SK-N-SH (cell line): ENCODE measurements around the gene GLRA3. TPM values are rescaled to one million over a fixed set of nuclear protein-coding genes. Genes with fewer than 3 reads are reported as not detected.

Source experiments
- CTCF ChIA-PET: fragments of 300-600, 350-600 bp; formaldehyde crosslinking; extraction: SDS; loops from one replicate; lab custom pipeline; 2021; lab: Yijun Ruan, JAX
- POLR2A ChIA-PET: fragments of 350-600 bp; sonication (Branson Sonifier 250); formaldehyde crosslinking; extraction: SDS; loops from one replicate; lab custom pipeline; 2020; ENCODE audit warnings: antibody characterized with exemption, inconsistent platforms; lab: Yijun Ruan, JAX
- DNase-seq: peaks from one replicate; pipeline ENCODE4 v3.0.0; 2012
- H2AFZ ChIP-seq: fragments of 200-600 bp; sonication (generic); 2 replicates; pipeline ENCODE4 v1.8.1; 2016; ENCODE audit warnings: antibody characterized with exemption, mild to moderate bottlenecking, low read depth
- H3F3A ChIP-seq: fragments of 200-600 bp; sonication (generic); replicated peaks from 2 replicates; pipeline ENCODE3; 2016; ENCODE audit warnings: antibody characterized with exemption, mild to moderate bottlenecking; ENCODE audit not compliant: insufficient read depth
- H3K27ac ChIP-seq, 2 experiments: fragments of 200-500 bp in 1 of 2; fragments of 200-600 bp in 1 of 2; sonication (Bioruptor generic) in 1 of 2; sonication (generic), shearing (Covaris generic) in 1 of 2; 2 replicates each; pipeline versions ENCODE4 v1.5.1 to v1.6.1; 2014 to 2016; ENCODE audit warnings: low read depth in 2 of 2, inconsistent platforms in 1 of 2, low read length in 1 of 2, mild to moderate bottlenecking in 1 of 2, mixed read lengths in 1 of 2
- H3K27me3 ChIP-seq: fragments of 200-600 bp; sonication (generic), shearing (Covaris generic); 2 replicates; pipeline ENCODE4 v1.6.1; 2016; ENCODE audit warnings: mixed run types; ENCODE audit not compliant: insufficient read depth
- H3K36me3 ChIP-seq, 2 experiments: fragments of 200-500 bp in 1 of 2; fragments of 200-600 bp in 1 of 2; sonication (Bioruptor generic) in 1 of 2; sonication (generic) in 1 of 2; replicated peaks in 1 of 2; 2 replicates each; pipeline versions ENCODE3 to v1.5.1; 2014 to 2016; ENCODE audit warnings: low read length in 1 of 2, mild to moderate bottlenecking in 1 of 2; ENCODE audit not compliant: insufficient read depth in 2 of 2, control insufficient read depth in 1 of 2
- H3K4me1 ChIP-seq, 2 experiments: fragments of 200-500 bp in 1 of 2; fragments of 200-600 bp in 1 of 2; sonication (Bioruptor generic) in 1 of 2; sonication (generic), shearing (Covaris generic) in 1 of 2; 2 replicates each; pipeline versions ENCODE4 v1.5.1 to v1.6.1; 2014 to 2016; ENCODE audit warnings: low read depth in 1 of 2, low read length in 1 of 2, mixed run types in 1 of 2; ENCODE audit not compliant: insufficient read depth in 2 of 2, control insufficient read depth in 1 of 2
- H3K4me2 ChIP-seq: fragments of 200-600 bp; sonication (generic), shearing (Covaris generic); 2 replicates; pipeline ENCODE4 v1.6.1; 2017; ENCODE audit warnings: mixed run types
- H3K4me3 ChIP-seq, 2 experiments: fragments of 200-500 bp in 1 of 2; fragments of 200-600 bp in 1 of 2; sonication (Bioruptor generic) in 1 of 2; sonication (generic), shearing (Covaris generic) in 1 of 2; 2 replicates each; pipeline versions ENCODE4 v1.5.1 to v1.8.1; 2014 to 2016; ENCODE audit warnings: low read depth in 2 of 2, inconsistent platforms in 1 of 2, low read length in 1 of 2, mild to moderate bottlenecking in 1 of 2, mixed read lengths in 1 of 2, moderate library complexity in 1 of 2
- H3K79me2 ChIP-seq: fragments of 200-600 bp; sonication (generic); 2 replicates; pipeline ENCODE4 v1.8.1; 2017; ENCODE audit warnings: mild to moderate bottlenecking; ENCODE audit not compliant: insufficient read depth
- H3K9ac ChIP-seq: fragments of 200-600 bp; sonication (generic); 2 replicates; pipeline ENCODE4 v1.6.1; 2017; ENCODE audit warnings: mixed run types
- H3K9me2 ChIP-seq: fragments of 200-600 bp; sonication (generic); 2 replicates; pipeline ENCODE4 v1.6.1; 2017; ENCODE audit warnings: mixed run types
- H3K9me3 ChIP-seq: fragments of 200-600 bp; sonication (generic); 2 replicates; pipeline ENCODE4 v1.6.1; 2017; ENCODE audit warnings: mixed run types, mild to moderate bottlenecking, moderate library complexity
- H4K20me1 ChIP-seq: fragments of 200-600 bp; sonication (generic); 2 replicates; pipeline ENCODE4 v1.6.1; 2017; ENCODE audit warnings: mild to moderate bottlenecking, mixed run types; ENCODE audit not compliant: insufficient read depth
- CHD2 ChIP-seq: fragments of 150-350 bp; IDR thresholded peaks from 2 replicates; pipeline ENCODE4 v1.6.1; 2018; ENCODE audit warnings: low read length; ENCODE audit not compliant: partially characterized antibody
- EZH2phosphoT487 ChIP-seq: fragments of 200-600 bp; sonication (generic); IDR thresholded peaks from 2 replicates; pipeline ENCODE4 v1.6.1; 2017; ENCODE audit warnings: low read depth, mixed run types, mild to moderate bottlenecking, antibody characterized with exemption, moderate library complexity, borderline replicate concordance
- FOSL2 ChIP-seq: IDR thresholded peaks from 2 replicates; pipeline ENCODE4 v1.4.0; 2012; ENCODE audit warnings: low read depth, mild to moderate bottlenecking, moderate library complexity, borderline replicate concordance
- FOXM1 ChIP-seq: IDR thresholded peaks from 2 replicates; pipeline ENCODE4 v1.4.0; 2012; ENCODE audit warnings: low read depth, mild to moderate bottlenecking
- MEF2A ChIP-seq: IDR thresholded peaks from 2 replicates; pipeline ENCODE4 v1.4.0; 2012; ENCODE audit warnings: low read depth, borderline replicate concordance
- POLR2AphosphoS5 ChIP-seq: IDR thresholded peaks from 2 replicates; pipeline ENCODE4 v1.6.1; 2012; ENCODE audit warnings: low read depth, low read length
- SMC3 ChIP-seq: IDR thresholded peaks from 2 replicates; pipeline ENCODE4 v1.6.1; 2012; ENCODE audit warnings: low read depth, low read length, improper control_type of control experiment
- TEAD4 ChIP-seq: IDR thresholded peaks from 2 replicates; pipeline ENCODE4 v1.4.0; 2012; ENCODE audit warnings: mild to moderate bottlenecking, borderline replicate concordance; ENCODE audit not compliant: insufficient read depth
- YY1 ChIP-seq: IDR thresholded peaks from 2 replicates; pipeline ENCODE4 v1.4.0; 2012; ENCODE audit warnings: low read depth, mild to moderate bottlenecking
- WGBS: methylation state at CpG from one replicate; pipeline ENCODE4 v1.1.6; 2017; ENCODE audit warnings: low lambda C conversion rate; 5-methylcytosine and 5-hydroxymethylcytosine counted together
- polyA plus RNA-seq, 3 experiments: library from polyadenylated mRNA; depleted of rRNA; stranded (reverse); fragments of >200 nt; gene quantifications; 2 replicates each; pipeline ENCODE4 v1.2.3, GENCODE V29; 2012
- TF ChIP-seq, protein P1 (sequence below): IDR thresholded peaks from 2 replicates; pipeline ENCODE4 v1.4.0; 2012; ENCODE audit warnings: low read depth
- TF ChIP-seq, protein P2 (sequence below): IDR thresholded peaks from 2 replicates; pipeline ENCODE4 v1.6.1; 2012; ENCODE audit warnings: mild to moderate bottlenecking, low read depth, low read length, moderate library complexity
- TF ChIP-seq, protein P3 (sequence below): fragments of 150-350 bp; IDR thresholded peaks from 2 replicates; pipeline ENCODE4 v1.6.1; 2017; ENCODE audit warnings: antibody characterized with exemption, low read length, low read depth, borderline replicate concordance
- TF ChIP-seq, protein P4 (sequence below): IDR thresholded peaks from 2 replicates; pipeline ENCODE4 v1.4.0; 2012; ENCODE audit warnings: low read depth, borderline replicate concordance

The GLRA3 gene
- polyA plus RNA-seq, 1 of the 3 experiments (the other 2 are of a cell fraction), result not detected

DNA sequence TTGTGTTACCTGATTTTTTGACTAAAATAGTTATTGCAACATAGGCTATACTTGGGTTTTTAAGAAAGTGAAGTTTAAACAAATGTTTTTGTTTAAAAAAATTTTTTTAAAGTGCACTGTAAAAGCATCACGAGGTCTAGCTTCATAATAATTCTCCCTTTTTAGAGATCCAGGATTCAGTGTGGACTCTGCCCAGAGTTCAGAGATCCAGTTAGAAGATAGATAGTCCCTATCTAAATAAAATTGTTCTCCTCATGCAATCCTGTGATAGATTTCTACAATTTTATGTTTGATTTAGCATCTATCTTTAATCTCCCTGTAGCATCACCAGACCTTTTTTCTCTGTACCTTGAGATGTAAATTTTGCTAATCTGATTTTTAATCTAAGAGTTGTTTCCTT, 221.3 kb downstream of the GLRA3 start:
- TF ChIP-seq POLR2AphosphoS5, result no peak
- no peak for TF ChIP-seq YY1
- TF ChIP-seq, protein P1, sequence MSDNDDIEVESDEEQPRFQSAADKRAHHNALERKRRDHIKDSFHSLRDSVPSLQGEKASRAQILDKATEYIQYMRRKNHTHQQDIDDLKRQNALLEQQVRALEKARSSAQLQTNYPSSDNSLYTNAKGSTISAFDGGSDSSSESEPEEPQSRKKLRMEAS, result no peak
- no peak for TF ChIP-seq CHD2
- TF ChIP-seq FOSL2, result no peak
- no peak for TF ChIP-seq TEAD4
- TF ChIP-seq, protein P2, sequence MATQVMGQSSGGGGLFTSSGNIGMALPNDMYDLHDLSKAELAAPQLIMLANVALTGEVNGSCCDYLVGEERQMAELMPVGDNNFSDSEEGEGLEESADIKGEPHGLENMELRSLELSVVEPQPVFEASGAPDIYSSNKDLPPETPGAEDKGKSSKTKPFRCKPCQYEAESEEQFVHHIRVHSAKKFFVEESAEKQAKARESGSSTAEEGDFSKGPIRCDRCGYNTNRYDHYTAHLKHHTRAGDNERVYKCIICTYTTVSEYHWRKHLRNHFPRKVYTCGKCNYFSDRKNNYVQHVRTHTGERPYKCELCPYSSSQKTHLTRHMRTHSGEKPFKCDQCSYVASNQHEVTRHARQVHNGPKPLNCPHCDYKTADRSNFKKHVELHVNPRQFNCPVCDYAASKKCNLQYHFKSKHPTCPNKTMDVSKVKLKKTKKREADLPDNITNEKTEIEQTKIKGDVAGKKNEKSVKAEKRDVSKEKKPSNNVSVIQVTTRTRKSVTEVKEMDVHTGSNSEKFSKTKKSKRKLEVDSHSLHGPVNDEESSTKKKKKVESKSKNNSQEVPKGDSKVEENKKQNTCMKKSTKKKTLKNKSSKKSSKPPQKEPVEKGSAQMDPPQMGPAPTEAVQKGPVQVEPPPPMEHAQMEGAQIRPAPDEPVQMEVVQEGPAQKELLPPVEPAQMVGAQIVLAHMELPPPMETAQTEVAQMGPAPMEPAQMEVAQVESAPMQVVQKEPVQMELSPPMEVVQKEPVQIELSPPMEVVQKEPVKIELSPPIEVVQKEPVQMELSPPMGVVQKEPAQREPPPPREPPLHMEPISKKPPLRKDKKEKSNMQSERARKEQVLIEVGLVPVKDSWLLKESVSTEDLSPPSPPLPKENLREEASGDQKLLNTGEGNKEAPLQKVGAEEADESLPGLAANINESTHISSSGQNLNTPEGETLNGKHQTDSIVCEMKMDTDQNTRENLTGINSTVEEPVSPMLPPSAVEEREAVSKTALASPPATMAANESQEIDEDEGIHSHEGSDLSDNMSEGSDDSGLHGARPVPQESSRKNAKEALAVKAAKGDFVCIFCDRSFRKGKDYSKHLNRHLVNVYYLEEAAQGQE, result no peak
- TF ChIP-seq, protein P3, sequence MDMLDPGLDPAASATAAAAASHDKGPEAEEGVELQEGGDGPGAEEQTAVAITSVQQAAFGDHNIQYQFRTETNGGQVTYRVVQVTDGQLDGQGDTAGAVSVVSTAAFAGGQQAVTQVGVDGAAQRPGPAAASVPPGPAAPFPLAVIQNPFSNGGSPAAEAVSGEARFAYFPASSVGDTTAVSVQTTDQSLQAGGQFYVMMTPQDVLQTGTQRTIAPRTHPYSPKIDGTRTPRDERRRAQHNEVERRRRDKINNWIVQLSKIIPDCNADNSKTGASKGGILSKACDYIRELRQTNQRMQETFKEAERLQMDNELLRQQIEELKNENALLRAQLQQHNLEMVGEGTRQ, result no peak
- TF ChIP-seq MEF2A, result no peak
- no peak for TF ChIP-seq SMC3
- no peak for TF ChIP-seq FOXM1
- TF ChIP-seq, protein P4, sequence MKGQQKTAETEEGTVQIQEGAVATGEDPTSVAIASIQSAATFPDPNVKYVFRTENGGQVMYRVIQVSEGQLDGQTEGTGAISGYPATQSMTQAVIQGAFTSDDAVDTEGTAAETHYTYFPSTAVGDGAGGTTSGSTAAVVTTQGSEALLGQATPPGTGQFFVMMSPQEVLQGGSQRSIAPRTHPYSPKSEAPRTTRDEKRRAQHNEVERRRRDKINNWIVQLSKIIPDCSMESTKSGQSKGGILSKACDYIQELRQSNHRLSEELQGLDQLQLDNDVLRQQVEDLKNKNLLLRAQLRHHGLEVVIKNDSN, result no peak
- no peak for TF ChIP-seq EZH2phosphoT487
- ChIA-PET CTCF (interaction anchor here (0.8 to 1.5 kb wide), 2 partner anchors 11 to 14 kb away, joined by 3 to 4 read pairs; no protein-coding TSS in a partner anchor), POLR2A (no interaction called here)
- no peak overlapping the region for H3K4me3 ChIP-seq
- no peak overlapping the region for H3K9ac ChIP-seq
- no peaks in the 10 kb centered on the region for H3K79me2 ChIP-seq
- no peak overlapping the region for H3K27ac ChIP-seq
- no peaks in the 10 kb centered on the region for H4K20me1 ChIP-seq
- 22% methylated on average over 1 of the region's 1 CpG for WGBS
- DNase-seq, result no peak
- no peaks in the 10 kb centered on the region for H3K36me3 ChIP-seq
- H3K27me3 ChIP-seq, result no peaks in the 10 kb centered on the region
- H3K9me3 ChIP-seq, result no peaks in the 10 kb centered on the region
- no peaks in the 10 kb centered on the region for H3K9me2 ChIP-seq
- H3F3A ChIP-seq, result no peaks in the 10 kb centered on the region
- H2AFZ ChIP-seq, result no peak overlapping the region
- no peak overlapping the region for H3K4me2 ChIP-seq
- H3K4me1 ChIP-seq, result no peaks in the 10 kb centered on the region
